ENCODE results near the gene LOXL1.

GRCh38 chr15:73919706-73920105 is 6.6 kb upstream of the LOXL1 start:
- TF ChIP-seq POLR2A (IDR thresholded peaks at IDR 0.05) (no peak), EP300 (IDR thresholded peaks at IDR 0.05) (no peak), POLR2AphosphoS5 (IDR thresholded peaks at IDR 0.05) (no peak)
- TF ChIP-seq, protein P1, sequence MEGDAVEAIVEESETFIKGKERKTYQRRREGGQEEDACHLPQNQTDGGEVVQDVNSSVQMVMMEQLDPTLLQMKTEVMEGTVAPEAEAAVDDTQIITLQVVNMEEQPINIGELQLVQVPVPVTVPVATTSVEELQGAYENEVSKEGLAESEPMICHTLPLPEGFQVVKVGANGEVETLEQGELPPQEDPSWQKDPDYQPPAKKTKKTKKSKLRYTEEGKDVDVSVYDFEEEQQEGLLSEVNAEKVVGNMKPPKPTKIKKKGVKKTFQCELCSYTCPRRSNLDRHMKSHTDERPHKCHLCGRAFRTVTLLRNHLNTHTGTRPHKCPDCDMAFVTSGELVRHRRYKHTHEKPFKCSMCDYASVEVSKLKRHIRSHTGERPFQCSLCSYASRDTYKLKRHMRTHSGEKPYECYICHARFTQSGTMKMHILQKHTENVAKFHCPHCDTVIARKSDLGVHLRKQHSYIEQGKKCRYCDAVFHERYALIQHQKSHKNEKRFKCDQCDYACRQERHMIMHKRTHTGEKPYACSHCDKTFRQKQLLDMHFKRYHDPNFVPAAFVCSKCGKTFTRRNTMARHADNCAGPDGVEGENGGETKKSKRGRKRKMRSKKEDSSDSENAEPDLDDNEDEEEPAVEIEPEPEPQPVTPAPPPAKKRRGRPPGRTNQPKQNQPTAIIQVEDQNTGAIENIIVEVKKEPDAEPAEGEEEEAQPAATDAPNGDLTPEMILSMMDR (IDR thresholded peaks at IDR 0.05), result no peak
